Right lung (tissue), 5 donors: ENCODE data around the gene CBX2. TPM values are rescaled to one million over a fixed set of nuclear protein-coding genes. Genes with fewer than 3 reads are reported as not detected.

ENCODE experiments used
- polyA plus RNA-seq, 5 donors: library from polyadenylated mRNA; unstranded; fragments of 120-200 nt; gene quantifications; one replicate each; pipeline versions ENCODE4 v1.2.1 to v1.2.3, GENCODE V29; 2013; ENCODE audit warnings: inconsistent platforms in 1 of 5, low replicate concordance in 1 of 5; ENCODE audit not compliant: insufficient read length in 5 of 5, insufficient read depth in 1 of 5

CBX2 gene
- polyA plus RNA-seq, 5 donors: 20.1 to 31.7 (median 25.8) TPM

Other genes with a start within 250 kb of the CBX2 start
- gene RBFOX3, start 167.1 kb upstream of the CBX2 start, polyA plus RNA-seq: under 1 TPM; 0.22 to 0.97 (median 0.40) TPM
- gene ENPP7, start 47.2 kb upstream of the CBX2 start, polyA plus RNA-seq: not detected
- 10 to 100 TPM in 1 of 5 donors, 1 to 10 TPM in 4; 7.3 to 12.4 (median 9.2) TPM for gene CBX8, start 18.9 kb downstream of the CBX2 start, polyA plus RNA-seq
- 10 to 100 TPM; 12.2 to 25.3 (median 16.4) TPM for gene CBX4, start 61.3 kb downstream of the CBX2 start, polyA plus RNA-seq